ENCODE measurements around the gene CCNK.

The CCNK gene

GRCh38 chr14:99475660-99476059, 5.5 kb upstream of the CCNK start:
- TF ChIP-seq CTCF (IDR thresholded peaks at IDR 0.05; ENCODE audit: low read depth, low read length): no peak
- no peaks in the 10 kb centered on the region for H3K27me3 ChIP-seq
- no peak for DNase-seq
- no peaks in the 10 kb centered on the region for H3K9me3 ChIP-seq
- no peaks in the 10 kb centered on the region for H3K36me3 ChIP-seq
- H3K4me1 ChIP-seq: peaks cover 9% of the 10 kb centered on the region
- H3K4me3 ChIP-seq (ENCODE audit: low read depth, low read length): no peak overlapping the region

GRCh38 chr14:99476864-99477263, 4.3 kb upstream of the CCNK start:
- Histone ChIP-seq H3K27me3 (no peaks in the 10 kb centered on the region), H3K36me3 (no peaks in the 10 kb centered on the region), H3K4me1 (peaks cover 9% of the 10 kb centered on the region), H3K4me3 (ENCODE audit: low read depth, low read length) (no peak overlapping the region), H3K9me3 (no peaks in the 10 kb centered on the region)
- no peak for TF ChIP-seq CTCF (IDR thresholded peaks at IDR 0.05; ENCODE audit: low read depth, low read length)
- DNase-seq: no peak

- peaks cover 7% of the 10 kb centered on the region for H3K4me1 ChIP-seq
- no peak overlapping the region for H3K4me3 ChIP-seq (ENCODE audit: low read depth, low read length)
- no peaks in the 10 kb centered on the region for H3K9me3 ChIP-seq
- TF ChIP-seq CTCF (IDR thresholded peaks at IDR 0.05; ENCODE audit: low read depth, low read length): no peak
- no peaks in the 10 kb centered on the region for H3K36me3 ChIP-seq
- no peak for DNase-seq
- no peaks in the 10 kb centered on the region for H3K27me3 ChIP-seq
Observed at GRCh38 chr14:99478128-99478527, 3.1 kb upstream of the CCNK start.

GRCh38 chr14:99479160-99479905, 1.9 kb upstream of the CCNK start:
- no peaks in the 10 kb centered on the region for H3K27me3 ChIP-seq
- no peak; the same call in 1 of the 2 replicates for TF ChIP-seq CTCF (IDR thresholded peaks at IDR 0.05; ENCODE audit: low read depth, low read length)
- no peaks in the 10 kb centered on the region for H3K36me3 ChIP-seq
- peak overlapping the region; percentile 74 for H3K4me3 ChIP-seq (ENCODE audit: low read depth, low read length)
- no peak for DNase-seq
- no peaks in the 10 kb centered on the region for H3K4me1 ChIP-seq
- no peaks in the 10 kb centered on the region for H3K9me3 ChIP-seq

- H3K36me3 ChIP-seq: no peaks in the 10 kb centered on the region
- DNase-seq: peak; percentile 51
- H3K9me3 ChIP-seq: no peaks in the 10 kb centered on the region
- peak; percentile 28; the same call in 1 of the 2 replicates for TF ChIP-seq CTCF (IDR thresholded peaks at IDR 0.05; ENCODE audit: low read depth, low read length)
- H3K27me3 ChIP-seq: no peaks in the 10 kb centered on the region
- H3K4me3 ChIP-seq (ENCODE audit: low read depth, low read length): peak within 1 kb of the TSS; percentile 98
- no peaks in the 10 kb centered on the region for H3K4me1 ChIP-seq
Observed at GRCh38 chr14:99479906-99480869, 1.0 kb upstream of the CCNK start, which contains the start of gene SETD3. Gene SETD3 (minus strand): TSS chr14:99480859. CDS start chr14:99465805, 15,054 bp downstream.

Measured in BE2C (cell line).